Osteoblast (primary cell): ENCODE results near the gene ISOC2. TPM values are rescaled to one million over a fixed set of nuclear protein-coding genes. Genes with fewer than 3 reads are reported as not detected.
"Not testable (repeated sequence)": the region's sequence is repeated elsewhere in the genome, so short reads cannot be mapped to it uniquely, and the experiment has no call there.

Source experiments
- DNase-seq: peaks from one replicate; pipeline ENCODE4 v3.0.0; 2011; ENCODE audit warnings: low spot score, mixed read lengths; ENCODE audit not compliant: insufficient read length; ENCODE audit errors: missing footprints
- H2AFZ ChIP-seq: 2 replicates; pipeline ENCODE4 v1.6.0; 2011; ENCODE audit warnings: mild to moderate bottlenecking, low read length
- H3K27ac ChIP-seq: 2 replicates; pipeline ENCODE4 v1.5.1; 2011; ENCODE audit warnings: mild to moderate bottlenecking, low read depth, low read length, moderate library complexity
- H3K27me3 ChIP-seq: 2 replicates; pipeline ENCODE4 v1.6.0; 2012; ENCODE audit warnings: mild to moderate bottlenecking, control low read depth, inconsistent platforms, low read length, moderate library complexity; ENCODE audit not compliant: insufficient read depth
- H3K36me3 ChIP-seq: 2 replicates; pipeline ENCODE4 v1.5.1; 2011; ENCODE audit warnings: mild to moderate bottlenecking, low read length, control low read depth, moderate library complexity; ENCODE audit not compliant: insufficient read depth
- H3K4me1 ChIP-seq: 2 replicates; pipeline ENCODE4 v1.5.1; 2011; ENCODE audit warnings: mild to moderate bottlenecking, low read length, control low read depth, moderate library complexity; ENCODE audit not compliant: insufficient read depth
- H3K4me2 ChIP-seq: 2 replicates; pipeline ENCODE4 v1.6.0; 2011; ENCODE audit warnings: mild to moderate bottlenecking, low read length; ENCODE audit not compliant: insufficient read depth
- H3K4me3 ChIP-seq: fragments of 200-600 bp; sonication (generic); 3 replicates; pipeline ENCODE4 v1.5.1; 2012; ENCODE audit warnings: mild to moderate bottlenecking, low read length, inconsistent platforms; ENCODE audit not compliant: insufficient read depth
- H3K79me2 ChIP-seq: 2 replicates; pipeline ENCODE4 v1.6.0; 2012; ENCODE audit warnings: mild to moderate bottlenecking, low read length, control low read depth, inconsistent platforms; ENCODE audit not compliant: insufficient read depth
- H3K9me3 ChIP-seq: 2 replicates; pipeline ENCODE4 v1.5.1; 2011; ENCODE audit warnings: low read depth, low read length, control low read depth
- H4K20me1 ChIP-seq: 2 replicates; pipeline ENCODE4 v1.6.0; 2012; ENCODE audit warnings: mild to moderate bottlenecking, low read length, control low read depth; ENCODE audit not compliant: insufficient read depth
- total RNA-seq: library from RNA; depleted of rRNA; stranded (reverse); fragments of >200 nt; gene quantifications from 2 replicates; pipeline ENCODE4 v1.2.3, GENCODE V29; 2012
- TF ChIP-seq, protein P1 (sequence below): IDR thresholded peaks from 2 replicates; pipeline ENCODE4 v1.5.1; 2011; ENCODE audit warnings: mild to moderate bottlenecking, low read depth, low read length, moderate library complexity; ENCODE audit errors: extremely low read depth

ISOC2 gene
- total RNA-seq, 1 donor: 65.1 TPM

DNA sequence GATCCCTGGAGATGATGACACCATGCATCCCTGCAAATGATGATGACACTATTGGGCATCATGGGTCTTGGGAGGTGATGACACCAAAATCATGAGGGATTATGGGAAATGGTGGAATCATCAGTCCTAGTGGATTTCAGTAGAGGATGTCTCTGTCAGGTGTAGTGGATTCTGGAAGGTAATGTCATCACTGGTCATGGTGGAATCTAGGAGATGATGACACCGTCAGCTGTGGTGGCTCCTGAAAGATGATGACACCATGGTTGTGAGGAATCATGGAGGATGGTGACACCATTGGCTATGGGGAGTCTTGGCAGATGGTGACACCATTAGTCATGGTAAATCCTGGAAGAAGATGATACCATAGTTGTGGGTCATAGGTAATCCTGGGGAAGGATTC is 30.3 kb downstream of the ISOC2 start:
- DNase-seq: peak; percentile 37

DNA sequence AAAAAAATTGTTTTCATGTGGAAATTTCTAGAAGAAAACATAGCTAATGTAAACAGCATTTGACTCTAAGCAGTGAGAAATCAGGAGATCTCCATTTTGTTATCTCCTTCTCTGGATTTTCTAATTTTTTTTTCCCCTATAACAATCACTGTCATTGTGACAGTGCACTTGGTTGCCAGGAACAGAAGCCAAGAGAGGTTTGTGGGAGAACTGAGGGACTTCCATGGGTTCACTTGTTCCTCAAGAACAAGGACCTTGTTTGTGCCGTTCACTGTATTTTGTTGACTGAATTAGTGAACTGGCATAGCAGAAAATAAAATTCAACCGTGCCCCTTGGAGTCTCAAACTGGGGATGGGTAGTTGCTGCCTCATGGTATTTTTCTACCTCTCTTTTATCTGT is 35.4 kb downstream of the ISOC2 start:
- peaks cover 4% of the 10 kb centered on the region for H3K27me3 ChIP-seq
- H3K4me3 ChIP-seq: no peak overlapping the region
- no peaks in the 10 kb centered on the region for H3K9me3 ChIP-seq
- no peaks in the 10 kb centered on the region for H3K36me3 ChIP-seq
- H2AFZ ChIP-seq: no peak overlapping the region
- H3K27ac ChIP-seq: no peak overlapping the region
- peak; percentile 70 for DNase-seq
- no peaks in the 10 kb centered on the region for H3K4me1 ChIP-seq
- H4K20me1 ChIP-seq: no peaks in the 10 kb centered on the region
- H3K79me2 ChIP-seq: no peaks in the 10 kb centered on the region
- no peak overlapping the region for H3K4me2 ChIP-seq
- TF ChIP-seq, protein P1, sequence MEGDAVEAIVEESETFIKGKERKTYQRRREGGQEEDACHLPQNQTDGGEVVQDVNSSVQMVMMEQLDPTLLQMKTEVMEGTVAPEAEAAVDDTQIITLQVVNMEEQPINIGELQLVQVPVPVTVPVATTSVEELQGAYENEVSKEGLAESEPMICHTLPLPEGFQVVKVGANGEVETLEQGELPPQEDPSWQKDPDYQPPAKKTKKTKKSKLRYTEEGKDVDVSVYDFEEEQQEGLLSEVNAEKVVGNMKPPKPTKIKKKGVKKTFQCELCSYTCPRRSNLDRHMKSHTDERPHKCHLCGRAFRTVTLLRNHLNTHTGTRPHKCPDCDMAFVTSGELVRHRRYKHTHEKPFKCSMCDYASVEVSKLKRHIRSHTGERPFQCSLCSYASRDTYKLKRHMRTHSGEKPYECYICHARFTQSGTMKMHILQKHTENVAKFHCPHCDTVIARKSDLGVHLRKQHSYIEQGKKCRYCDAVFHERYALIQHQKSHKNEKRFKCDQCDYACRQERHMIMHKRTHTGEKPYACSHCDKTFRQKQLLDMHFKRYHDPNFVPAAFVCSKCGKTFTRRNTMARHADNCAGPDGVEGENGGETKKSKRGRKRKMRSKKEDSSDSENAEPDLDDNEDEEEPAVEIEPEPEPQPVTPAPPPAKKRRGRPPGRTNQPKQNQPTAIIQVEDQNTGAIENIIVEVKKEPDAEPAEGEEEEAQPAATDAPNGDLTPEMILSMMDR: no peak

More for the DNA sequence above, 30.3 kb downstream of the ISOC2 start:
- Histone ChIP-seq H3K79me2 (no peaks in the 10 kb centered on the region), H3K4me1 (no peaks in the 10 kb centered on the region), H3K4me2 (no peak overlapping the region), H4K20me1 (no peaks in the 10 kb centered on the region), H3K9me3 (no peaks in the 10 kb centered on the region), H2AFZ (no peak overlapping the region), H3K36me3 (no peaks in the 10 kb centered on the region), H3K4me3 (no peak overlapping the region), H3K27ac (no peak overlapping the region), H3K27me3 (peaks cover 12% of the 10 kb centered on the region)
- TF ChIP-seq, protein P1: no peak

- no peaks in the 10 kb centered on the region for H3K36me3 ChIP-seq
- H3K4me2 ChIP-seq: no peak overlapping the region
- no peaks in the 10 kb centered on the region for H3K4me1 ChIP-seq
- TF ChIP-seq, protein P1: no peak
- H3K79me2 ChIP-seq: no peaks in the 10 kb centered on the region
- H3K4me3 ChIP-seq: no peak overlapping the region
- no peaks in the 10 kb centered on the region for H3K9me3 ChIP-seq
- H4K20me1 ChIP-seq: no peaks in the 10 kb centered on the region
- H2AFZ ChIP-seq: no peak overlapping the region
- no peak for DNase-seq
- peaks cover 4% of the 10 kb centered on the region for H3K27me3 ChIP-seq
- no peak overlapping the region for H3K27ac ChIP-seq
These were observed 36.9 kb downstream of the ISOC2 start for GRCh38 chr19:55424518-55424917.

GRCh38 chr19:55423225-55424005 is 38.0 kb downstream of the ISOC2 start:
- TF ChIP-seq, protein P1: no peak
- Histone ChIP-seq H3K4me2 (no peak overlapping the region), H3K36me3 (no peaks in the 10 kb centered on the region), H3K9me3 (no peaks in the 10 kb centered on the region), H2AFZ (no peak overlapping the region), H3K4me3 (no peak overlapping the region), H3K27me3 (peaks cover 7% of the 10 kb centered on the region), H3K4me1 (no peaks in the 10 kb centered on the region), H3K79me2 (no peaks in the 10 kb centered on the region), H4K20me1 (no peaks in the 10 kb centered on the region), H3K27ac (no peak overlapping the region)
- peak; percentile 21 for DNase-seq

DNA sequence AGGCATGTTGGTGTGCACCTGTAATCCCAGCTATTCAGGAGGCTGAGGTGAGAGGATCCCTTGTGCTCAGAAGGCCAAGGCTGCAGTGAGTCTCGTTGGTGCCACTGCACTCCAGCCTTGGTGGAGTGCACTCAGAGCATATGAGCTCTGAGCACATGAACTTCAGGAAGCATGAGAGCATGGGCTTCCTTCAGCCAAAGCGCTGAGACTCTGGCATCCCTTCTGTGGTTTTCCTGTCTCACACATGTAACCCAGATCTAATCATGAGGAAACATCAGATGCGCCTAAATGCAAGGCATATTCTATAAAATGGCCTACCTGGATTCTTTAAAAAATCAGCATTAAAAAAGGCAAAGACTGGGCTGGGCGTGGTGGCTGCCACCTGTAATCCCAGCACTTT is 40.2 kb downstream of the ISOC2 start:
- H3K9me3 ChIP-seq, H3K27ac ChIP-seq, H3K4me1 ChIP-seq, H3K4me2 ChIP-seq, H3K79me2 ChIP-seq, DNase-seq, H3K4me3 ChIP-seq, H3K36me3 ChIP-seq, H3K27me3 ChIP-seq, H4K20me1 ChIP-seq, H2AFZ ChIP-seq: not testable (repeated sequence)
